IMR-90 (cell line): ENCODE data around the gene ETV6. TPM values are rescaled to one million over a fixed set of nuclear protein-coding genes. Genes with fewer than 3 reads are reported as not detected.

Experiments
- ATAC-seq: fragments of 200-7000 bp; cut with Tn5 transposase; 2 replicates; pipeline ENCODE4 v1.9.1; 2020; ENCODE audit warnings: low read depth, mild to moderate bottlenecking, moderate library complexity
- BruUV-seq: library from RNA; stranded (reverse); fragments of 400-500 nt; replicated peaks from 2 replicates; lab custom pipeline; 2021; lab: Mats Ljungman, UMichigan
- CTCF ChIA-PET: fragments of 300-600 bp; formaldehyde crosslinking; extraction: SDS; loops from one replicate; lab custom pipeline; 2021; ENCODE audit warnings: antibody characterized with exemption; lab: Yijun Ruan, JAX
- POLR2A ChIA-PET: fragments of 300-600 bp; sonication (Branson Sonifier 250); formaldehyde crosslinking; loops from one replicate; lab custom pipeline; 2022; ENCODE audit warnings: antibody characterized with exemption; ENCODE audit not compliant: unreplicated experiment; lab: Charles Lee
- DNase-seq: peaks from one replicate; pipeline ENCODE4 v3.0.0; 2013
- H2AFZ ChIP-seq: replicated peaks from 2 replicates; pipeline ENCODE3; 2013; ENCODE audit warnings: low read length, mild to moderate bottlenecking; ENCODE audit not compliant: poor library complexity
- H2AK5ac ChIP-seq: 2 replicates; pipeline ENCODE4 v1.6.1; 2013; ENCODE audit warnings: low read depth, low read length, inconsistent platforms
- H2AK9ac ChIP-seq: replicated peaks from 2 replicates; pipeline ENCODE3; 2013; ENCODE audit warnings: mild to moderate bottlenecking, low read depth, low read length, moderate library complexity; ENCODE audit not compliant: poor library complexity
- H2BK120ac ChIP-seq: 2 replicates; pipeline ENCODE4 v1.6.1; 2013; ENCODE audit warnings: low read depth, low read length, inconsistent platforms
- H2BK15ac ChIP-seq: 3 replicates; pipeline ENCODE4 v1.6.1; 2013; ENCODE audit warnings: low read depth, low read length, inconsistent platforms
- H2BK20ac ChIP-seq: 2 replicates; pipeline ENCODE4 v1.6.1; 2013; ENCODE audit warnings: low read depth, mild to moderate bottlenecking, inconsistent platforms, low read length, moderate library complexity
- H2BK5ac ChIP-seq: 2 replicates; pipeline ENCODE4 v1.6.1; 2013; ENCODE audit warnings: mild to moderate bottlenecking, low read depth, low read length, inconsistent platforms; ENCODE audit not compliant: poor library complexity, severe bottlenecking
- H3K14ac ChIP-seq: replicated peaks from 2 replicates; pipeline ENCODE4 v1.6.1; 2013; ENCODE audit warnings: low read depth, low read length, inconsistent platforms
- H3K18ac ChIP-seq: 2 replicates; pipeline ENCODE4 v1.6.1; 2013; ENCODE audit warnings: low read depth, low read length, control low read depth
- H3K23ac ChIP-seq: 2 replicates; pipeline ENCODE4 v1.6.1; 2013; ENCODE audit warnings: low read depth, low read length, inconsistent platforms
- H3K27ac ChIP-seq: 2 replicates; pipeline ENCODE4 v1.5.1; 2013; ENCODE audit warnings: mild to moderate bottlenecking, control low read depth, low read length; ENCODE audit not compliant: insufficient read depth
- H3K27me3 ChIP-seq: 2 replicates; pipeline ENCODE4 v1.6.1; 2013; ENCODE audit warnings: low read length; ENCODE audit not compliant: control insufficient read depth, insufficient read depth
- H3K36me3 ChIP-seq: 2 replicates; pipeline ENCODE4 v1.6.1; 2013; ENCODE audit warnings: low read length, mixed read lengths; ENCODE audit not compliant: control insufficient read depth, insufficient read depth
- H3K4ac ChIP-seq: 2 replicates; pipeline ENCODE4 v1.6.1; 2013; ENCODE audit warnings: low read depth, low read length, inconsistent platforms
- H3K4me1 ChIP-seq: 2 replicates; pipeline ENCODE4 v1.6.1; 2013; ENCODE audit warnings: low read length, mixed read lengths; ENCODE audit not compliant: control insufficient read depth, insufficient read depth
- H3K4me2 ChIP-seq: 2 replicates; pipeline ENCODE4 v1.6.1; 2013; ENCODE audit warnings: low read depth, mild to moderate bottlenecking, control low read depth, low read length, moderate library complexity
- H3K4me3 ChIP-seq: 2 replicates; pipeline ENCODE4 v1.5.1; 2013; ENCODE audit warnings: low read depth, mild to moderate bottlenecking, control low read depth, low read length, moderate library complexity; ENCODE audit not compliant: insufficient read depth
- H3K56ac ChIP-seq: 2 replicates; pipeline ENCODE4 v1.6.1; 2013; ENCODE audit warnings: low read length, inconsistent platforms; ENCODE audit not compliant: insufficient read depth; ENCODE audit errors: extremely low read depth
- H3K79me1 ChIP-seq, 2 experiments: 2 replicates each; pipeline ENCODE4 v1.6.1; 2013; ENCODE audit warnings: low read length in 2 of 2, inconsistent platforms in 1 of 2, low read depth in 1 of 2
- H3K9ac ChIP-seq: 2 replicates; pipeline ENCODE4 v1.6.1; 2013; ENCODE audit warnings: low read depth, low read length, control low read depth
- H3K9me1 ChIP-seq: 2 replicates; pipeline ENCODE4 v1.6.1; 2013; ENCODE audit warnings: low read length, inconsistent platforms; ENCODE audit not compliant: insufficient read depth
- H3K9me3 ChIP-seq: 2 replicates; pipeline ENCODE4 v1.6.1; 2013; ENCODE audit warnings: low read length; ENCODE audit not compliant: control insufficient read depth, insufficient read depth
- H4K20me1 ChIP-seq: 2 replicates; pipeline ENCODE4 v1.6.1; 2013; ENCODE audit warnings: low read length, inconsistent platforms; ENCODE audit not compliant: insufficient read depth
- H4K5ac ChIP-seq: 2 replicates; pipeline ENCODE4 v1.6.1; 2013; ENCODE audit warnings: mild to moderate bottlenecking, low read depth, low read length, control low read depth
- H4K8ac ChIP-seq, 2 experiments: 2 replicates each; pipeline ENCODE4 v1.6.1; 2013; ENCODE audit warnings: low read depth in 2 of 2, low read length in 2 of 2, control low read depth in 1 of 2, inconsistent platforms in 1 of 2
- H4K91ac ChIP-seq: 2 replicates; pipeline ENCODE4 v1.6.1; 2013; ENCODE audit warnings: low read depth, low read length, inconsistent platforms; ENCODE audit not compliant: insufficient read depth
- BHLHE40 ChIP-seq: fragments of 150-350 bp; IDR thresholded peaks from 2 replicates; pipeline ENCODE4 v1.6.1; 2016; ENCODE audit warnings: mild to moderate bottlenecking, low read depth, low read length
- MAFK ChIP-seq: IDR thresholded peaks from 2 replicates; pipeline ENCODE4 v1.6.1; 2012; ENCODE audit warnings: low read depth, low read length, improper control_type of control experiment
- RAD21 ChIP-seq: IDR thresholded peaks from 2 replicates; pipeline ENCODE4 v1.6.1; 2012; ENCODE audit warnings: low read length, improper control_type of control experiment
- RFX5 ChIP-seq: IDR thresholded peaks from 2 replicates; pipeline ENCODE4 v1.8.0; 2012; ENCODE audit warnings: low read depth, mild to moderate bottlenecking, low read length, moderate library complexity
- WGBS, 2 experiments: methylation state at CpG; one replicate each; pipeline versions ENCODE4 v1.1.5 to v1.1.7; 2013; ENCODE audit warnings: missing lambda C conversion rate in 2 of 2; ENCODE audit not compliant: insufficient read length in 1 of 2; ENCODE audit errors: extremely low coverage in 2 of 2; 5-methylcytosine and 5-hydroxymethylcytosine counted together
- dilution Hi-C: fragments of 300-500 bp; cut with HindIII; formaldehyde crosslinking; loops from one replicate; pipeline ENCODE4 v1.14.3; 2018; ENCODE audit warnings: low sequenced_read_pairs; ENCODE audit not compliant: unreplicated experiment
- in situ Hi-C: fragments of 300-500 bp; cut with MboI; formaldehyde crosslinking; loops from 3 replicates; pipeline ENCODE4 v1.14.3; 2019; ENCODE audit warnings: low sequenced_read_pairs, inconsistent platforms, mixed read lengths
- intact Hi-C: fragments of 100-400 bp; cut with micrococcal nuclease; formaldehyde crosslinking; loops from 2 replicates; pipeline ENCODE4 v1.10.0; 2022
- polyA plus RNA-seq, 3 experiments: library from polyadenylated mRNA; depleted of rRNA; stranded (reverse); fragments of >200 nt; gene quantifications; 2 replicates each; pipeline ENCODE4 v1.2.3, GENCODE V29; 2012; ENCODE audit warnings: low replicate concordance in 1 of 3
- total RNA-seq: library from RNA; depleted of rRNA; stranded (reverse); fragments of >200 nt; gene quantifications from 2 replicates; pipeline ENCODE4 v1.2.3, GENCODE V29; 2012
- TF ChIP-seq, protein P1 (sequence below): conservative IDR thresholded peaks from 2 replicates; pipeline ENCODE4 v1.5.1; 2012; ENCODE audit warnings: mild to moderate bottlenecking, low read depth, low read length, improper control_type of control experiment

ETV6 gene
- total and polyA plus RNA-seq, 2 of the 4 experiments (the other 2 are of a cell fraction) = 8.4 to 9.9 TPM

DNA sequence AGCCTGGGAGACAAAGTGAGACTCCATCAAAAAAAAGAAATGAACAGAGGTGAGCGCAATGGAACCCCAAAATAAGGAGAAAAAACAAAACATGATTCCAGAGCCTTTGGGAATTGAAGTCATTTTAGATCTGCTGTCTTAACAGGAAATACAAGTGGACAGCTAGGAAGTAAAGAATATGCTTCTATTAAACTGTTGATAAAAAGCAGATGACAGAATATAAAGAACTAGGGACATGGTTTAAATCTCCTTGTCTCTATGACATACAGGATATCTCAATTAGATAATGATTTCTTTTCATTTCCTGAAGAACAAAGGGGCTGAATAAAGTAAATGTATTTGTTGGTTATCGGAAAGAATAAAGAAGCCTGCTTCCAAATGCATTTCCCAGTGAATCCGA is 49.3 kb upstream of the ETV6 start:
- H3K18ac ChIP-seq = no peak overlapping the region
- H3K56ac ChIP-seq = no peak overlapping the region
- H3K14ac ChIP-seq = no peak overlapping the region
- ATAC-seq (no peak), DNase-seq (no peak)
- no peaks in the 10 kb centered on the region for H3K79me1 ChIP-seq
- H3K9ac ChIP-seq = no peak overlapping the region
- H3K4me2 ChIP-seq = no peak overlapping the region
- dilution Hi-C loops = no loop called here
- H4K8ac ChIP-seq = no peak overlapping the region
- H2AFZ ChIP-seq = no peak overlapping the region
- H3K4ac ChIP-seq = no peak overlapping the region
- H3K4me1 ChIP-seq = no peaks in the 10 kb centered on the region; the same call in 1 of the 2 replicates
- H2BK15ac ChIP-seq = no peak overlapping the region
- no peak overlapping the region for H3K23ac ChIP-seq
- intact Hi-C loops = no loop called here
- no peak overlapping the region for H4K91ac ChIP-seq
- in situ Hi-C loops = no loop called here
- ChIA-PET CTCF (no interaction called here), POLR2A (no interaction called here)
- H2BK120ac ChIP-seq = no peak overlapping the region
- no peak overlapping the region for H2BK20ac ChIP-seq
- no TSS peak for BruUV-seq
- H3K36me3 ChIP-seq = no peaks in the 10 kb centered on the region
- no peak overlapping the region for H2BK5ac ChIP-seq
- no peak overlapping the region for H4K5ac ChIP-seq
- no peak overlapping the region for H2AK9ac ChIP-seq
- H3K4me3 ChIP-seq = no peak overlapping the region
- no peak overlapping the region for H3K27ac ChIP-seq
- no peaks in the 10 kb centered on the region for H3K9me3 ChIP-seq
- no peaks in the 10 kb centered on the region for H4K20me1 ChIP-seq
- 100% methylated on average over 1 of the region's 3 CpGs; no CpG with 5 or more reads in 1 of the 2 experiments for WGBS, 2 experiments
- no peaks in the 10 kb centered on the region for H3K9me1 ChIP-seq
- no peak for TF ChIP-seq RFX5
- TF ChIP-seq, protein P1, sequence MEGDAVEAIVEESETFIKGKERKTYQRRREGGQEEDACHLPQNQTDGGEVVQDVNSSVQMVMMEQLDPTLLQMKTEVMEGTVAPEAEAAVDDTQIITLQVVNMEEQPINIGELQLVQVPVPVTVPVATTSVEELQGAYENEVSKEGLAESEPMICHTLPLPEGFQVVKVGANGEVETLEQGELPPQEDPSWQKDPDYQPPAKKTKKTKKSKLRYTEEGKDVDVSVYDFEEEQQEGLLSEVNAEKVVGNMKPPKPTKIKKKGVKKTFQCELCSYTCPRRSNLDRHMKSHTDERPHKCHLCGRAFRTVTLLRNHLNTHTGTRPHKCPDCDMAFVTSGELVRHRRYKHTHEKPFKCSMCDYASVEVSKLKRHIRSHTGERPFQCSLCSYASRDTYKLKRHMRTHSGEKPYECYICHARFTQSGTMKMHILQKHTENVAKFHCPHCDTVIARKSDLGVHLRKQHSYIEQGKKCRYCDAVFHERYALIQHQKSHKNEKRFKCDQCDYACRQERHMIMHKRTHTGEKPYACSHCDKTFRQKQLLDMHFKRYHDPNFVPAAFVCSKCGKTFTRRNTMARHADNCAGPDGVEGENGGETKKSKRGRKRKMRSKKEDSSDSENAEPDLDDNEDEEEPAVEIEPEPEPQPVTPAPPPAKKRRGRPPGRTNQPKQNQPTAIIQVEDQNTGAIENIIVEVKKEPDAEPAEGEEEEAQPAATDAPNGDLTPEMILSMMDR = no peak
- no peak for TF ChIP-seq BHLHE40
- TF ChIP-seq RAD21 = no peak
- no peak for TF ChIP-seq MAFK
- H2AK5ac ChIP-seq = no peak overlapping the region
- peaks cover 9% of the 10 kb centered on the region for H3K27me3 ChIP-seq
